HG02981 (cell line): ENCODE results near the gene INO80.

Source experiments
- ATAC-seq: cut with Tn5 transposase; IDR thresholded peaks from one replicate; pipeline ENCODE4 v1.9.1; 2021; ENCODE audit warnings: mild to moderate bottlenecking, moderate library complexity; ENCODE audit not compliant: unreplicated experiment

The INO80 gene

DNA sequence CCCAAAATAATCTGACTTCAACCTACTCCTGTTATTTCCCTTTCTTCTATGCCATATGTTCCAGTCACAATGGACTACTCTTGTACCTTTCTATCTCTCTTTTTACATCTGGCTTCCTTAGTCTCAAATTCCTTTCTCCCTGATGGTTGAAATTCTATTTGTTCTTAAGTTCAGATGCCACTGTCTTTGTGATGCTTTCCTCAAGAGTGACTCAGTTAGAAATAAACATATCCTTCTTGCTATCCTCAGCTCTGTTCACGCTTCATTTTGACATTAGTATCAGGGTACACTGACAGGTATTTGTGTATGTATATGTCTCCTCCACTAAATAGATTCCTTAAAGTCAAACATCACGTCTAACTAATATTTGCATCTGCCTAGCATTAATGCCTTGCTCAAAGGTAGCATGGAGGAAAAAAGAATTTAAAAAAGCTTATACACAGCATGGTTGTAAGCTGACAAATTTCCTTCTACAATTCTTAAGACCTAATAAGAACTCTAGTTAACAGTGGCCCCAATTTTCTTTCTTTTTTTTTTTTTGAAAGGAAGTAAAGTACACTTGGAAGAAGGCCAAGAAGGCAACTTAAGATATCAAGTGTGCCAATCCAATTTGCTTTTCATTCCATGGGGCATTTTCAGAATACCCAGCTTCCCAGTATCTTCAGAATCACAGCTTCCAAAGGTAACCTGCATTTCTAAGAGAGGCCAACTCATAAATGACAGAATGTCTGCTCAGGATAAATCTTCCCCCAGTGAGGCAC, 104.8 kb downstream of the INO80 start:
- no peak for ATAC-seq

DNA sequence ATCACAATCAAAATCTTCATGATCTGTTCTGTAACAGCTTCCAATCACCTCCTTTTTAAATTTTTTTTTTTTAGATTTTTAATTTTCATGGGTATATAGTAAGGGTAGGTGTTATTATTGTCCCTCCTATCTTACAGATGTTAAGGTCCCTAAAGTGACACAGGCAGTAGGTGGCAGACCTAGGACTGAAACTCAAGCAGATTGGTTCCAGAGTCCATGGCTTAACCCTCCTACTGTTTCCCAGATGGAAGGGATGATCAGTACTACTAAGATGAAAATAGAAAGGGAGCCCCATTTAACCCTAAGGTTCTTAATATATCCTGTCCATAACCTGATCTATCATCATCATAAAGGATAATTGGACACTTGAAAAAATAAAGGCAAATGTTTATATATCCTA, 105.7 kb downstream of the INO80 start:
- no peak for ATAC-seq

DNA sequence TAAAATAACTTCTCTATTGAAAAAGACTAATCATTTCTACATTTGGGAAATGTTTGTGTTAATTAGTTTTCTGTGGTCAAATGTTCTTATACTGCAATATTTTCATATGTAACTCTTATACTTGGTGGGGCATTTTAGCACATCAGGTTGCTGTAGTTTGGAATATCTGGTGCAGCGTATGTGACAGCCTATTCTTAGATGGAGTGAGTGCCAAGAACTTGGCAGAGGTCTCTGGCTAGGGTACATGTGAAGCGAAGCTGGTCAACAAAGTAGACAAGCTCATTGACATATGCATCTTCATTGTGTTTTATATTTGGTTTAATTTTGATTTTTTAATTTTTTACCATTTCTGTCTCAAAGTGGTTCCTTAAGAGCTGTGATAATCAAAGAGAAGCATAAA, 109.6 kb downstream of the INO80 start:
- ATAC-seq = no peak

DNA sequence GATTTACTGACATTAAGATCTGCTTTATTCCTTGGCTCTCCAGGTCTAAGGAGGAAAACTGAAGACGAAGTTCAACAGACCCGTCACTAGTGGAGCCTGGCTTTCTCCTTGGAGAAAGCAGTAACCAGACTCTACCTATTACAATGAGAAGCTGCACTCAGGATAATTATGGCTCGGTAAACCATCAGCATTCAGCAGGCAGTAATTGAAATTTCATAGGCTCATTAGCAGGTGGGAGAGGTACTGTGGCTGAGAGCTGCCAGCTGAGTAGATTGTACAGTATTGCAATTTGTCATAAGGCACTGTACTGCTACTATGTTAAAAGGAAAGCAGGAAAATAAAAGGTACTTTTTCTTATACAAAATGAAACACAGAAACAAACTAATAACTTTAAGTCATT, 111.6 kb downstream of the INO80 start:
- ATAC-seq = no peak

DNA sequence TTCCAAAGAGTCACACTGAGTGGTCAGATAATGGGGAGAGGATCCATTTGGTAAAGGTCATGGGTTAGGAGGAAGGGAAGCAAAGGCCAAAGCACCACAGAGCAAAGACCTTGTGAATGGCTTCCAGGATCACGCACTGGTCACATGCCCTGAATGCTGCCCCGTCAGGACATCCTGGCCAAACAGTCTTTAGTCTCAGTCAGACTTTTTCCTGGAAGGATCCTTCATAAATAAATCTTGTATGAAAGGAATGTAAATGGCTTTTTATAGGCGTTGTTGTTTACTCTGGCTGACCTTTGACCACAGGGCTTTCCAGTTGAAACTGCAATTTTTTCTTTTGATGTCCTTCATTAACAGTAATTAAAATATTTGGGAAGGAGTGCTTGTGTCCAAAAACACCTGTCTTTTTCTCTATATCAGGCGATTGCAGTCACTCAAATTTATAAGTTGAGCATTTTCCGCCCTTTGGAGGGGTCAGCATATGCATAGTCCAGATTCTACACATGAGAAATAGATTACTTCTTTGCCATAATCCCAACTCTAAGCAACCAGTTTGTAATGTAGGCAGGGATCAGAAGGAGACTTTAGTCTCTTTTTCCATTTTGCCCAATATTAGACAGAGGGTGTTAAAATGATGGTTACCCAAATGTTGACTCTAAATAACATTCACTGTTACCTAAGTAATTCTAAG, 114.4 kb downstream of the INO80 start:
- no peak for ATAC-seq

DNA sequence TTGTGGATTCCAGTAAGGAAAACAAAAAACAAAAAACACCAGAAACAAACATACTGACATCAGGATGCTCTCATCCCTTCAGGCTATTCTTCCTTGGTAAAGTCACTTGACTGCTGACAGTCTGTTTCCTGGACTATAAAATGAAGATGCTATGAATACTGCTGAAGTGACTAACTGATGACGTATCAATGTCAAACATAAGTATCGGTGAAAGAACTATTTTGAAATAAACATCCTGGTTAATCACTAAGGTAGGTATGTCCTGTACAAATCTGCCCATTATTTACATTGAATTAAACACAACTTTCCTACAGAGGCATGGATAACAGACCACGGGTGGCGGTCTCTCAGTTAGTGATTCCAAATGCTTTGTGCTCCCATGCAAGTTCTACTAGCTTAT, 116.9 kb downstream of the INO80 start:
- no peak for ATAC-seq

DNA sequence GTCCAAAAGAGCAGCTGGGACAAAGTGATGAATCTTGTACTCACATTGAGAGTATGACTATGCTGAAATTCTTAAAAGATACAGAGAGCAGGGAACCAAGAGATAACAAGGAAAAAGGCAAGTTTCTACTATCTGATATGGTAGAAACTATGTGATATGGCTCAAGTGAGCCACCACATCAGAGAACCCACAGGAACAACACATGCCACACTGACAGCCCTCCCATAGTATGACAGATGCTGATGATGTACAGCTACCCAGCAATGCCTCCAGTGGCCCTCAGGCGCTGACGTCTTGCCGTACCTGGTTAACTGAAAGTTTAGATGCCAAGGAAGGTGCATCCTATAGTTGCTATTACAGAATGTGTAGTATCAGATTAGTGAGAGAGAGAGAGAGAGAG, 120.4 kb downstream of the INO80 start:
- ATAC-seq = no peak

DNA sequence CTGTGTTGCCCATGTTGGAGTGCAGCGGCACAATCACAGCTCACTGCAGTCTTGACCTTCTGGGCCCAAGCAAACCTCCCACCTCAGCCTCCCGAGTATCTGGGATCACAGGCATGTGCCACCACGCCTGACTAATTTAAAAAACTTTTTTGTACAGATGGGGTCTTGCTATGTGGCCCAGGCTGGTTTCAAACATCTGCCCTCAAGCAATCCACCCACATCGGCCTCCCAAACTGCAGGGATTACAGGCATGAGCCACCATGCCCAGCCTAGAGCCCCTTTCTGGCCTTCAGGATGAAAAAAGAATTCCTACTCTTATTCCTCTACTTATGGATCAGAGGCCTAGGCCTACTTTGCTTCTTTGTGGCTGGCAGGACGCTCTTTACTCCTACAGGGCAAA, 123.3 kb downstream of the INO80 start:
- ATAC-seq = no peak

DNA sequence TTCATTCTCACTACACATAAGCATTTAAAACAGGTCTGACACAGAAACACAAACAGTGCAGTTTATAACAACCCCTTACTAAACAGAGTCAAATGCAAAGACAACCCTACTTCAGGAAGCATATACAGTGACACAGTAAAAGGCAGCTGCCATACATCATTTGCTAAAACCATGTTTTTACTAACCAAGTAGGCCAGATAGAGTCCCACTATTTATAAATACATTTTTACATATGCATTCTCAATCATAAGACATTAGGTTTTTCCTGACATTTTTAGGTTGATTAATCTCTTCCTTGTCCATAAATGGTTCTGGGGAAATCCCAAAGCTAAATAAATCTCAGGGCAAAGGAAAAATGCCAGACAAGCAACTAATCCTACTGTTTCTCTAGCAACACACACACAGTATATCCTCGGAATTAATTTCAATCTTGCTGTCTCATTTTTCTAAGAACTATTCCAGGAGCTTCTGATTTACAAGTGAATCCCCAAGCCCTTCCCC, 123.8 kb downstream of the INO80 start:
- ATAC-seq = no peak

DNA sequence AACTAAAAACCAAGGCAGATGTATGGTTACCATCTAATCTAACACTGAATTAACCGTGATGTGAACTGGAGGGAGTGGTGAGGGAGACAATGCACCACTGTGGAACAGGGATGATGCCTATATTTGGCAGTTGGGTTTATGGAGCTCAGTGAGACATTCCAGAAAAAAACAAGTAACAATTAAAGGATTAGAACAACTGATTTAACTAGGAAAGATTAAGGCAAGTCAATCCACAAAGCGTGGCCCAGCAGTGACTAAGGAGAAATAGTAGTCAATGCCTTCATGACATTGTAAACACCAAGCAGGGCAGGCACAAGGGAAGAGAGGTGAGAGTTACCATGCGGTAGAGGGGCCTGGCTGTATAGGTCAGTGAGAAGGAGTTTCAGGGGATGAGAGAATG, 124.7 kb downstream of the INO80 start:
- no peak for ATAC-seq

DNA sequence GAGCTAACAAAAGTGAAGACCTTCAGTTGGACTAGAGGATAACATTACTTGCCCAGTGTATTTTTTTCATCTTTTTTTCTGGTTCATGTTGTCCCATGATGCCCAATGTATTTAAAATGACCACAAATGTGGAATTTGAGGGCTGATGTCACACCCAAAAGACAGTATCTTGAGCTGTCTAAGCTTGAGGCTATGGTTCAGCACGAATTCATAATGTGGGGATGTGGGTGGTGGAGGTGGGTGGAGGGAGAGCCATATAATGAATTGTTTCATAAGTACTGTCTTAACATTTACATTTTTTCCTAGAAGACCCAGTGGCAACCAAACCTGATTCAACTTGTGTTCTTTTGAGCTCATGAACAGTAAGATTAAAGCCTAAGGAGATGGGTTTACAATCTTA, 125.3 kb downstream of the INO80 start:
- no peak for ATAC-seq

DNA sequence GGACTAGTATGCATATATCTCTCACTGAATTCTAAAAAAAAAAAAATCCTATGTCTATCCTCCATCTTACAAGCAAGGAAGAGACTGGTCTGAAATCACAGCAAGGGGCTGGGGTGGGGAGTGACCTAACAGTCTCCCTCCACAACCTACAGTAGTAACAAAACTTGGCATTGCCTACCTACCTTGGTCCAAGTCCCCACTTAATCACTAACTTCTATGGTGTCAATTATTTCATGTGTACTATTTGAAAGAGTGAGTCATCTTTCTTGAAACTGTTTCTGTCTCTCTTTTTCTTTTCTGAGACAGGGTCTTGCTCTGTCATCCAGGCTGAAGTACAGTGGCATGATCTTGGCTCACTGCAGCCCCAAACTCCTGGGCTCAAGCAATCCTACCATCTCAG, 126.0 kb downstream of the INO80 start:
- ATAC-seq = no peak

DNA sequence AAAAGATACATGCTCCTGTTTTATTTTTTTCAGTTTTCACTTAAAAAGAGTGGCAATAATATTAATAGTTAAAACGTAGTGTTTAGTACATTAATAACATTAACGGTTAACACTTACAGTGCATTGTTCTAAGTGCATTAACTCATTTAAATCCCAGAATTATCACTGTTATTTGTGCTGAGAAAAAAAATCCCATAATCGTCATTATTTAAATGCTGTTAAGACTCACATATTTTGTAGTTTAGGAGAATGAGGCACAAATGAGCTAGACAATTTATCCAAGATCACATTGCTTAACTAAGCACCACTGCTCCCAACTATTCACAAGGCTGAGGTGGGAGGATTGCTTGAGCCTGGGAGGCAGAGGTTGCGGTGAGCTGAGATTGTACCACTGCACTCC, 127.9 kb downstream of the INO80 start:
- no peak for ATAC-seq

DNA sequence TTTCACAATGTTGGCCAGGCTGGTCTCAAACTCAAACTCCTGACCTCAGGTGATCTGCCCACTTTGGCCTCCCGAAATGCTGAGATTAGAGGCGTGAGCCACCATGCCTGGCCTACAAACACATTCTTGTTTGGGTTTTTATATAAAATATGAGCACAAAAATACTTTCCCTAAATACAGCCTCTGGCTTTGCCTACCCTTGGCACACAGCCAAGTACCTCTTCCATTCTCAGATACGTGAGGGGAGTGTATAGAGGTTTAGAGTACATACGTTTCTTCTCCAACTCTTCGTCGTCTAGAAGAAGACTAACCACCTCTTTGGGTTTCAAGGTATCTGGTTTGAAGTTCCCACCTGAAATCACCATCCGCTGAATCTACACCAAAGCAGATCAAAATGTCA, 129.3 kb downstream of the INO80 start:
- no peak for ATAC-seq

DNA sequence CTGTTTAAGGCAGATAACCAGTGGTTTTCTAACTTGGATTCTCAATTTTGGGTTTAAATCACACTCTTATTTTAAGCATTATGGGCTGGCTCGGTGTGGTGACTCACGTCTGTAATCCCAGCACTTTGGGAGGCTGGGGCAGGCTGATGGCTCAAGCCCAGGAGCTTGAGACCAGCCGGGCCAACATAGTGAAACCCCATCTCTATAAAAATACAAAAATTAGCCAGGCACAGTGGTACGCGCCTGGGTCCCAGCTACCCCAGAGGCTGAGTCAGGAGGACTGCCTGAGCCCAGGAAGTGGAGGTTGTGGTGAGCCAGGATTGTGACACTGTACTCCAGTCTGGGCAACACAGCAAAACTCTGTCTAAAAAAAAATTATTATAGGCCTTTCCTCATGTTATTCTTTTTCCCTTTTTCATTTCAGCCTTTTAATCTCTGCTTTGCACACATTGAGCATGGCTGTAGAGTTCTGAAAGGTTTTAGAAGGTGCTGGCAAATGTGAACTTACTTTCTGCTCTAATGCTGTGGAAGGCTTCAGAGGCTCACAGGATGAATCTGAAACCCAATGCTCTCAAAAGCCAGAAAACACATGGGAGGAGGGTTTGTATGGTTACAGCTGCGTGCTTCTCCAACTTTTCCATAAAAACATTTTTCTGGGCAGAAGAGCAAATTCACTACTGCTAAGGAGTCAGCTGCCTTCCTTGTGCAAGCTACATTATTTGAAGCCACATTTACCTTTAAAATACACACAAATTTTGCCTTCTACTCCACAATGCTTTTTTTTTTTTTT, 130.3 kb downstream of the INO80 start:
- no peak for ATAC-seq

DNA sequence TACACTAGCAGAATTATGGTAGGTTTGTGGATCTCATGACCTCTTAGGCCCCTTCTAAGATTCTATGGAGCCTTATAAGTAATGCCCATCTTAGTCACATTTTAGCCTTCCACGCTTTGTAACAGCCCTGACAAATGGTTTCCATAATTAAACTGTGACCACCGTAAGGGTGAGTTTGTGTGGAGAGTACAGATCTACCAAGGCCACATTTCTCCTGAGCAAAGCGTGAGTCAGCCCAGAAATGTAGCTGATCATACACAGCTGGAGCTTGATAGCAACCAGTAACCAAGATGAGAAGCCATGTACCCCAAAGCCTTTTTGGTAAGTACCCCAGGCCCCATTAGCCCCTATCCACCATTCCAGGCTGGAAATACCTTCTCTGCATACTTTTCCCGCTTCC, 131.1 kb downstream of the INO80 start:
- ATAC-seq = no peak

DNA sequence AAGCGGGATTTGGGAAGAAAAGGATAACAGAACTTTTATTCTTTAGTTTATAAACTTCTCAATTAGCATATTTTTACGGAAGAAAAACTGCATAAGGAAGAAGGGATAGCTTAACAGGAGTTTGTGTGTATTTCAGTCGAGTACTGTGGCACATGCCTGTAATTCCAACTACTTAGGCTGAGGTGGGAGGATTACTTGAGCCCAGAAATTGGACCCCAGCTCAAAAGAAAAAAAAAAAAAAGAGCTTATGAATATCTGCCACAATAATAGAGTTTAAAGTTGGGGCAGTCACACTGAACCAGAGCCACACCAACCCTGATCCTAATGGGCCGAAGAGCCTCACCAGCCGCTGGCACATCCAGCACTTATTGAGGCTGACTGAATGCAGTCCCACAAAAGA, 131.7 kb downstream of the INO80 start:
- ATAC-seq = no peak

DNA sequence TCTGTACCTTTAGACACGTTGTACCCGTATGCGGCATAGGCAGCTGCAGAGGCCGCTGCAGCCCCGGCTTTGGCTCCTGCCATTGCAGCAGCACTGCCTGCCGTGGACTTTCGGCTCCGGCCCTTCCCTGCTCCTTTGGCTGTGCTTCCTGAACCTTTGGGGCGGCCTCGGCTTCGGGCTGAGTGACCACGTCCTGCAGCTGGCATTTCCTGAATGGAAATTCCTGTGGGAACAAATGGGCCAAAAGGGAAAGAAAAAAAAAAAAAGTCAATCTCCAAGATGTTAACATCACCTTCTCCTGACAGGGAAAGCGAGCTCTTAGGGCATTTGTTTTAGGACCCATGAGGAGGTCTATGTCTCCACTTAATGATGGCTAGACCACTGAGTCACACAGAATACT, 133.2 kb downstream of the INO80 start:
- ATAC-seq = no peak

DNA sequence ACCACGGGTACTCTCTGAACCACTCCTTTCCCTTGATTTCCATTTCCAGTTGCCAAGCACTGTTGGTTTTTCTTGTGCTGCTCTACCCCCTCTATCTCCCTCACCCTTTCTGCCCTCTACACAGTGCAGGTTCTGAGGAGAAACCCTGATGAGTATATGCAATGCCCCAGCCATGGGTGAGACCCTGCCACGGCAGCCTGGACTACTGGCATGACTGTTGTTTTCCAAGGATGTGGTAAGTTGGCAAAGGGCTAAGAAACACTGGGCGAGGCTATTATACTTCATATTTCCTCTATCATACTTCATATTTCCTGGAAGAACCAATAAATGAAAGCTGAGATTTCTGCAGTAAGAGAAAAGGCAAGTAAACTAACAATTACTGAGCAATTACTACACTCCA, 134.9 kb downstream of the INO80 start:
- ATAC-seq = no peak

DNA sequence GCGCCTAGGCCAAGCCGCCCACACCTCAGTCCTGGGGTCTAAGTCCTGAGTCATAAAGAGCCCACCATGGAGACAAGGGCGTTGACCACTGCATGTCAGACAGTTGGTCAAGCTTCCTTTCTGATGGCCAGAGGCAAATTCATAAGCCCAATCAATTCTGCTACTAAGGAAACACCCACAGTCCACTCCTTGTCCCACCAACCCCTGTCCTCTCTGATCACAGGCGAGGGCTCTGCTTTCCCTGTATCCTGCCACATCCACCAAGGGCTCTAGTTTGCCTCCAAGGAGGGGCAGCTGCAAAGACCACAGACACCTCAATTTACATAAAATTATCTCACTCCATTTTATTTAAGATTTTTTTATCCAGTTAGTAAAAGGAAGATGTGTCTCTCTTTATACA, 137.5 kb downstream of the INO80 start:
- ATAC-seq = no peak

DNA sequence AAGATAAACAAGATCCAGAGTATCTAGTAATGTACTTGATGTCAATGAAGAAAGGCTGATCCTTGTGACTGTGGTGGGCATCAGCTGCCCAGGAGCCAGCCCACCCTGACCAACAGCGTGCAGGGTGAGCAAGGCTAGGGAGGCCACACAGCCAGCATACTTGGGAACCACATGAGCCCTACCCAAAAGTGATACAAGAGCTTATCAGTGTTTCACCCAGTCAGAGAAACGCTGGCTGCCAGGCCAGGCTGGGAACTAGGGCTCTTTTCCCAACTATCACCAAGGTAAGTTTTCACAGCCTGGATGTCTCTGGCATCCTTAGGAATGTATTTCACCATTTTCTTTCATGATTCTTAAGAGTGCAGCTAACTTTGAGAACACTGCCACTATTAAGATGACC, 137.9 kb downstream of the INO80 start:
- ATAC-seq = no peak

DNA sequence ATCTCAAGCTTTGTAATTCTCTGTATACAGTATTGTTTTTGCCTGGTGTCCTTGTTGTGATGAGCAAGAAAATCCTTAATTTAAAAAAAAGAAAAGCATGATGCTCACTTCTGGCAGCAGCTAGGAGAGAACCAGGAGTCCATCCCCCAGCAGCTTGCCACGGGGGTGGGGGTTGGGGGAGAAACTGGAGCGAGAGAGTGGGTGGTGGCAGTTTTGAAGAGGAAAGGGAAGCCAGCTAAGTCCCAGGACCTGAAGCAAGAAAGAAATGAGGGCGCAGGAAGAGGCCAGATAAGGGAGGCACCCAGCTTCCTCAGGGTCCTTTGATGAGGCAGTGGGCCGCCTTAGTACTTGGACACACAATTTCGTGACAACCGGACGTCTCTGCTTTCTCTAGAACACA, 139.3 kb downstream of the INO80 start:
- no peak for ATAC-seq
